T-helper 1 cell treated with Interleukin-12 subunit alpha and Interleukin-12 subunit beta and Interleukin-4 antibody, amounts not matched to agents 30 ng/mL and 1 ng/mL, for 36 hours (primary cell): ENCODE data around the gene E2F8. TPM values are rescaled to one million over a fixed set of nuclear protein-coding genes. Genes with fewer than 3 reads are reported as not detected.

Source experiments
- intact Hi-C: fragments of 100-400 bp; cut with micrococcal nuclease; formaldehyde crosslinking; loops from one replicate; pipeline ENCODE4 v1.15.1; 2024
- total RNA-seq: library from RNA; stranded (reverse); gene quantifications from 2 replicates; pipeline ENCODE4 v1.2.3, GENCODE V29; 2022

The E2F8 gene
- total RNA-seq, 1 donor from 2014 or later, result 24.9 TPM

GRCh38 chr11:19226378-19227195, 14.2 kb downstream of the E2F8 start:
- intact Hi-C loops, result no loop called here

- intact Hi-C loops, result no loop called here
These were observed 15.2 kb downstream of the E2F8 start for GRCh38 chr11:19225581-19225980.

DNA sequence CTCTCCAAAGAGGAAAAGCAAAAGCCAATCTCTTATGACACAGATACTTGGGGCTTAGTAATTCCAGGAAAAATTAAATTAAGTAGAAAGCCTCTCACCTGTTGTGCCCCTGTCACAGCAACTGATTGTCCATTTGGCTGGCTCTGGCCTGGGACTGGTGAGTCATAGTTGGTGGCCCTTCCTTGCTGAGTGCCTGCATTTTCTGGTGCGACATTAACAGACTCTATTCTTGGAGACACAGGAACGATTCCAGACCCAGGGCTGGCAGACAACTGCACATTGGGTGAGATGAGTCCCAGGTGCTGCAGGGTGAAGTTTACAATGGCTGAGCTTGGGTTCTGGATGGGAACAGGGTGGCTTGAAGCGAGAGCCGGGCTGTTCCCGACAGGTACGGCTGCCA, 15.6 kb downstream of the E2F8 start:
- intact Hi-C loops, result no loop called here

- intact Hi-C loops, result no loop called here
These were observed 19.6 kb downstream of the E2F8 start for GRCh38 chr11:19220903-19221724.

DNA sequence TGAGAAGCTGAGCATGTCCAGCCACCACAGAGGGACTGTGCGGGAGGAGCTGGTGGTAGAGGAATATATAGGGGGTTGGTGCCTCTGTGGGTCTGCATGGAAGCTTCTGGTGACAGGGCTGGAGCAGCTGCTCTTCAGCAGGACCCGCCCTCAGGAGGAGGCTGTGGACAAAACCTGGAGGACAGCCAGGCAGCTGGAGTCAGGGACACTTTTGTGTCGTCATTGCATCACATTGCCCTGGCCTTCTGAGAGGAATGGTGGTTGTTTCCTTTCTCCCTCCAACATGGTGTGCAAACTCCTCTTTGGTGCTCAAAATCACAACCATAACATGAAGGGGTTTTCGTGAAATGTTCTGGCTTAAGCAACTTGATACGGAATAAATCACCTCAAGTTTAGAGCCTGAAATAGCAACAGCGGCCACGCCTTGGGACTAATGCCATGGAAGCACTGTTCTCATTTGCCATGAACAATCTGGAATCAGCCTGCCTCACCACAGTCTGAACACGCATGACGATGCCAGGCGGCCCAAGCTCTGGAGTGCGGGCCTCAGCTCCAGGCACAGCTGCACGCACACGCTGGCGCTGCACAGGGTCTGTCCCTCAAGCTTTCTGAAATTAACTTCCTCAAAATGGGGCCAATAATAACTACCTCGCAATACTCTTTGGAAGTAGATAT, 21.8 kb downstream of the E2F8 start:
- intact Hi-C loops, result no loop called here

- intact Hi-C loops, result no loop called here
These were observed 22.5 kb downstream of the E2F8 start for GRCh38 chr11:19218216-19218615.

GRCh38 chr11:19216709-19217374, 23.9 kb downstream of the E2F8 start:
- intact Hi-C loops, result no loop called here

GRCh38 chr11:19216021-19216420, 24.7 kb downstream of the E2F8 start:
- intact Hi-C loops, result no loop called here

DNA sequence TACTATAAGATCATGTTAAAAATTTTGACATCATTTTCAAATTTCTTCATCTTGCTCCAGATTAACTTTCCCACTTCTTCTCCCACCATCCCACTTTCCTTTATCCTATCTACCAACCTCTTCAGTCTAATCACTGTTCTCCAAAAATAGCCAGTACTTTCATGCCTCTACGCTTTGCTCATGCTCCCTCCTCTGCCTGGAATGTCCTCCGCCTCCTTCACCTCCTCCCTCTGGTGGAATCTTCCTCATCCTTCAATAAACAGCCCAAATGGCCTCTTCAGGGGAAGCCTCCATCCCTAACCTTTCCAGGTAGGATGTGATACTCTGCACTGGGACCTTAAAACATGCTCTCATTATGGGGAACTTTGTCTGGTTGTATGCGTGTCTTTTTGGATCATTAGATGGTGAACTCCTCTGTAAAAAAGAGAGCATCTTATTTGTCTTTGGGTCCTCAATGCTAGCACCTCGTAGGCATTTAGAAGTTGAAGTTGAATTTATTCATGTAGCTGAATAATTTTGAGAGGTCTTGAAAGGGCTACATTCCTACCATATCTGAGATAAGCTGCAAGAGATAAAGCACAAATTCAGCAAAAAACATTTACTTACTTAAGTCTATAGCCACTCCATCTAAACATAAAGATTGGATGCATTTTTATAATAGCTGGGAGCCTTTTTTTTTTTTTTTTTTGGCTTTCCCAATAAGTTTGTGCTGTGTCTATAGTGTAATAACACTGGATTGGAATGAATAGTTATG, 31.0 kb downstream of the E2F8 start:
- intact Hi-C loops, result no loop called here

GRCh38 chr11:19208959-19209546, 31.7 kb downstream of the E2F8 start:
- intact Hi-C loops, result no loop called here

GRCh38 chr11:19208181-19208580, 32.6 kb downstream of the E2F8 start:
- intact Hi-C loops, result no loop called here

- intact Hi-C loops, result no loop called here
These were observed 35.9 kb downstream of the E2F8 start for GRCh38 chr11:19204836-19205235.

- intact Hi-C loops, result no loop called here
These were observed 38.8 kb downstream of the E2F8 start, which contains the start of gene CSRP3 for GRCh38 chr11:19201737-19202605. TSS of gene CSRP3 (minus strand) at chr11:19201983. CDS start at chr11:19192448, 9,535 bp downstream.

GRCh38 chr11:19200410-19201201, 40.1 kb downstream of the E2F8 start:
- intact Hi-C loops, result no loop called here

DNA sequence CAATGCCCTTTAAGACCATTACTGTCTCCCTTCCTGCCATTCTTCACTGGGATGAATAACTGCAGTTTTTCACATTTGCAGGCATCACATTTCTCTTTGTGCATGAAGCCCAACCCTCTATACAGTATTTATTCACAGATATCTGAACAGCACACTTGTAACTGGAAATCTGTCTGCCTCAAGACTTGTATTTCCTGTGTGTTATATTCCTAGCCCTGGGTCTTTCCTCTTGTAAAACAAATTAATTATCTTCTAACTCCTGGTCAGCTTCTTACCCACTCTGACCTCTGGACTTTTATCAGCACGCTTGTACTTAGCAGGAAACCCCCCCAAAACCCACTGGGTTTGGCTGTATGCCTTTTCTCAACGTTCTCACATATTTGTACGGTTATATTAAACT, 41.0 kb downstream of the E2F8 start:
- intact Hi-C loops, result no loop called here

DNA sequence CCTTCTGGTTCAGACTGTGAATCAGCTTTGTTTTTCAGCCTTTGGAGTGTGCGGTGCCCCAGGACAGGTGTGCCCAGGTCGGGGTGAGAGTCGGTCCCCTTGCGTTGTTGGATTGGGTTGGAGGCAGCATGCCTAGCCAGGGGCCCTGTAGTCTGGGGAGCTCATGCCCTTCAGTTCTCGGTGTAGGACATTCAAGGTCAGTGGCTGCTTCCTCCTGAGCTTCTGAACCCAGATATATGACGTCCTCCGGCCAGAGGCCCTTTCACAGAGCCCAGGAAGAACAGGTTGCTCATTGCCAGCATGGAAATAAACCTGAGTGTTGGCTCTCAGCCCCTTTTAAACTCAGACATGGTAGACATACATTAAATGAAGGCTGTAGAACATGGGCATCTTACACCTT, 41.7 kb downstream of the E2F8 start:
- intact Hi-C loops, result no loop called here

DNA sequence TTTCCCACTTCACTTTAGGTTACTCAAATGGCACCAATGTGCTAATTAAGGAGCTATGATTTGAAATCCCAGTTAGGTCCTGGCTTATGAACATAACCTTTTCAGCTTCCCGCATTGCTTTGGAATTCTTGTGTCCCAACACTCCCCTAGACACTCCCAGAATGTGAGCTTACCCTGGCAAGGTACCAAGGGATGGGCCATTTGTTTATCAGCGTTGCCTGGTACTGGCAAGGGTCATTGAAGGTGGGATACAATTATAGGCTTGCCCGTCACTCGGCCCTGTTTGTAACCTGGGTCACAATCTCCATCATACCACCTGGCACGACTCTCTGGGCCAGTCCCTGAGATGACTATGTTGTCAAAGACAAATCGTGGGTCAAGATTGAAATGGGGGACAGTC, 44.3 kb downstream of the E2F8 start:
- intact Hi-C loops, result no loop called here

DNA sequence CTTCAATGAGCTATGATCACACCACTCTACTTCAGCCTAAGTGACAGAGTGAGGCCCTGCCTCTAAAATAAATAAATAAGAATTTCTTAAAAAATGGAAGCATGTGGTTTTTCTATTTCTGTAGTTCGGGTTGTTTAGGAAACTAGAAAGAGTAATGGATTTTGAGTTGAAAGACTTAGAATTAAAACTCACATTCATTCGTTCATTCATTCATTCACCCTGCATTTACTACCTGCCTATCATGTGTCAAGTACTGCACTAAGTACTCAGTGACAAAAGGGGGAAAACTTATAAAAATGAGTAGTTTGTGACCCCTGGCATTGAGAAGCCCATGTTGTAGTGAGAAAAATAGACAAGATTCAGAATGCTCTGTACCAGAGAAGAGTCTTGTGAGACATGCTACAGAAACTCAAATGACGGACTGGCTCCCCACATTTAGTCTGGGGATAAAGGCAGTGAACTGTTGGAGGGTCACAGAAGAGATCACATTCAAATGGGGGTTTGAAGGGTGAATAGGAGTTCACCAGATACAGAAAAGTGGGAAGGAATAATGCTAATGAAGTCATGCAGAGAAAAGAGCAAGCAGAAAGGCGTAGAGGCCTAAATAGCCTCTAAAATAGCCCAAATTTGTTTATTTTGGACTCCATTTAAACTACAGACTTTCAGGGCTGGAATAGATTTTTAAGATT, 46.0 kb downstream of the E2F8 start:
- intact Hi-C loops, result no loop called here
